B cell (primary cell): ENCODE measurements around the gene TASOR. TPM values are rescaled to one million over a fixed set of nuclear protein-coding genes. Genes with fewer than 3 reads are reported as not detected.

ENCODE experiments used
- ATAC-seq: fragments of 200-7000 bp; cut with Tn5 transposase; one replicate; pipeline ENCODE4 v1.10.0; 2021; ENCODE audit warnings: low read depth, mild to moderate bottlenecking, moderate number of reproducible peaks, moderate library complexity
- CTCF ChIA-PET: fragments of 350-600 bp; sonication (Branson Sonifier 250); formaldehyde crosslinking; loops from one replicate; lab custom pipeline; 2021; ENCODE audit warnings: antibody characterized with exemption, inconsistent platforms; lab: Charles Lee
- POLR2A ChIA-PET: fragments of 350-600 bp; sonication (Branson Sonifier 250); formaldehyde crosslinking; loops from one replicate; lab custom pipeline; 2021; ENCODE audit warnings: antibody characterized with exemption; lab: Charles Lee
- DNase-seq: peaks from one replicate; pipeline ENCODE4 v3.0.0; 2013
- H2AFZ ChIP-seq: 2 replicates; pipeline ENCODE4 v1.6.1; 2012; ENCODE audit warnings: mild to moderate bottlenecking, low read depth, low read length; ENCODE audit not compliant: insufficient read depth, poor library complexity, severe bottlenecking
- H3K27ac ChIP-seq, 2 donors: 1 replicate in 1 of 2; 2 replicates in 1 of 2; pipeline ENCODE4 v1.5.1; 2012 to 2013; ENCODE audit warnings: low read length in 2 of 2, mild to moderate bottlenecking in 2 of 2, moderate library complexity in 1 of 2
- H3K27me3 ChIP-seq, 4 experiments: fragments of 200-600 bp in 1 of 4; sonication (generic) in 1 of 4; replicated peaks in 1 of 4; 1 replicate in 2 of 4; 2 replicates in 2 of 4; pipeline versions ENCODE4 v1.6.1 to v1.7.0; 2013 to 2016; ENCODE audit warnings: low read length in 3 of 4, mild to moderate bottlenecking in 2 of 4, mixed read lengths in 1 of 4, moderate library complexity in 1 of 4; ENCODE audit not compliant: insufficient read depth in 4 of 4, control insufficient read depth in 3 of 4; ENCODE audit errors: control extremely low read depth in 1 of 4
- H3K36me3 ChIP-seq, 2 experiments: replicated peaks in 1 of 2; 1 replicate in 1 of 2; 2 replicates in 1 of 2; pipeline versions ENCODE4 v1.6.1 to v1.7.1; 2013; ENCODE audit warnings: low read length in 1 of 2; ENCODE audit not compliant: insufficient read depth in 2 of 2, control insufficient read depth in 1 of 2; ENCODE audit errors: control extremely low read depth in 1 of 2, extremely low read depth in 1 of 2
- H3K4me1 ChIP-seq, 2 donors: fragments of 200-600 bp in 1 of 2; sonication (generic) in 1 of 2; 1 replicate in 1 of 2; 2 replicates in 1 of 2; pipeline versions ENCODE4 v1.5.1 to v1.6.1; 2013 to 2017; ENCODE audit warnings: low read length in 2 of 2; ENCODE audit not compliant: control insufficient read depth in 2 of 2, insufficient read depth in 2 of 2
- H3K4me2 ChIP-seq: replicated peaks from 2 replicates; pipeline ENCODE3; 2012; ENCODE audit warnings: mild to moderate bottlenecking, low read depth, low read length; ENCODE audit not compliant: poor library complexity, severe bottlenecking
- H3K4me3 ChIP-seq, 5 experiments: fragments of 200-600 bp in 1 of 5; sonication (generic) in 1 of 5; 1 replicate in 3 of 5; 2 replicates in 2 of 5; pipeline versions ENCODE4 v1.5.1 to v1.7.0; 2011 to 2016; ENCODE audit warnings: low read length in 4 of 5, mild to moderate bottlenecking in 4 of 5, low read depth in 2 of 5, control low read depth in 1 of 5, moderate library complexity in 1 of 5; ENCODE audit not compliant: insufficient read depth in 1 of 5; ENCODE audit errors: control extremely low read depth in 1 of 5, extremely low read depth in 1 of 5
- H3K79me2 ChIP-seq: fragments of 200-600 bp; sonication (generic); one replicate; pipeline ENCODE4 v1.6.0; 2016; ENCODE audit warnings: low read length; ENCODE audit not compliant: control insufficient read depth, insufficient read depth
- H3K9ac ChIP-seq: fragments of 200-600 bp; sonication (generic); 2 replicates; pipeline ENCODE4 v1.6.1; 2017; ENCODE audit warnings: mild to moderate bottlenecking, low read length, moderate library complexity
- H3K9me3 ChIP-seq, 3 donors: one replicate each; pipeline versions ENCODE4 v1.6.1 to v1.7.1; 2013; ENCODE audit warnings: low read length in 2 of 3; ENCODE audit not compliant: control insufficient read depth in 2 of 3, insufficient read depth in 1 of 3; ENCODE audit errors: control extremely low read depth in 1 of 3
- H4K20me1 ChIP-seq: 2 replicates; pipeline ENCODE4 v1.6.0; 2012; ENCODE audit warnings: mild to moderate bottlenecking, low read length; ENCODE audit not compliant: insufficient read depth, control insufficient read depth, poor library complexity, severe bottlenecking
- H3K27ac Mint-ChIP-seq: one replicate; pipeline ENCODE4 v1.8.0; 2021; ENCODE audit warnings: mixed read lengths
- H3K27me3 Mint-ChIP-seq: one replicate; pipeline ENCODE4 v1.8.0; 2021; ENCODE audit warnings: mixed read lengths
- H3K4me1 Mint-ChIP-seq: one replicate; pipeline ENCODE4 v1.8.0; 2021; ENCODE audit warnings: mixed read lengths
- H3K4me3 Mint-ChIP-seq: one replicate; pipeline ENCODE4 v1.8.0; 2021; ENCODE audit warnings: mixed read lengths
- H3K9me3 Mint-ChIP-seq: one replicate; pipeline ENCODE4 v1.8.0; 2022; ENCODE audit warnings: mixed read lengths; ENCODE audit not compliant: insufficient read depth
- CTCF ChIP-seq: fragments of 200-600 bp; IDR thresholded peaks from one replicate; pipeline ENCODE4 v1.8.0; 2022; ENCODE audit warnings: antibody characterized with exemption, mild to moderate bottlenecking
- EZH2 ChIP-seq: IDR thresholded peaks from 2 replicates; pipeline ENCODE4 v1.6.1; 2012; ENCODE audit warnings: borderline replicate concordance, low read depth, mild to moderate bottlenecking, moderate library complexity, low read length; ENCODE audit not compliant: insufficient read depth, poor library complexity, severe bottlenecking
- WGBS: methylation state at CpG from one replicate; pipeline ENCODE4 v1.1.5; 2013; ENCODE audit warnings: missing lambda C conversion rate; ENCODE audit not compliant: insufficient coverage; 5-methylcytosine and 5-hydroxymethylcytosine counted together
- intact Hi-C: fragments of 100-400 bp; cut with micrococcal nuclease; formaldehyde crosslinking; loops from one replicate; pipeline ENCODE4 v1.10.0; 2022
- polyA plus RNA-seq: library from polyadenylated mRNA; depleted of rRNA; stranded (reverse); fragments of >200 nt; gene quantifications from 2 replicates; pipeline ENCODE4 v1.2.3, GENCODE V29; 2012
- total RNA-seq, 2 donors: library from RNA; stranded (reverse); fragments of 120-200 nt in 1 of 2; gene quantifications; 1 replicate in 1 of 2; 2 replicates in 1 of 2; pipeline versions ENCODE4 v1.2.3 to v1.2.4, GENCODE V29; 2013 to 2022

The TASOR gene
- total and polyA plus RNA-seq, 2 donors (not counting 1 experiment from before 2014, with no cell fraction given): 30.9 to 105 TPM

- H3K4me3 ChIP-seq: no peak overlapping the region
- H3K9ac ChIP-seq: no peak overlapping the region
- CTCF ChIA-PET: interaction anchor here (0.7 to 2.1 kb wide), 3 partner anchors 25 to 420 kb away, joined by 3 to 9 read pairs (median 3); no protein-coding TSS in a partner anchor
- no peaks in the 10 kb centered on the region for H3K9me3 Mint-ChIP-seq
- H3K27ac ChIP-seq: no peak overlapping the region
- peaks cover 70% of the 10 kb centered on the region for H3K79me2 ChIP-seq
- no peaks in the 10 kb centered on the region for H3K27me3 Mint-ChIP-seq
- H3K4me1 ChIP-seq: peaks cover 9 to 22% of the 10 kb centered on the region in 2 donors
- H4K20me1 ChIP-seq: peaks cover 12% of the 10 kb centered on the region
- no peaks in the 10 kb centered on the region for H3K27me3 ChIP-seq
- intact Hi-C loops: no loop called here
- TF ChIP-seq CTCF (no peak), EZH2 (no peak)
- POLR2A ChIA-PET: interaction anchor here (0.6 kb wide), 1 partner anchor 146 kb away, joined by 6 read pairs; no protein-coding TSS in a partner anchor
- H3K9me3 ChIP-seq: peaks cover 0 to 3% (median 0%) of the 10 kb centered on the region in 3 donors
- ATAC-seq: no peak
- no peak overlapping the region for H3K4me2 ChIP-seq
- DNase-seq: no peak
- H3K36me3 ChIP-seq: peaks cover 6 to 18% of the 10 kb centered on the region in 2 experiments
- WGBS: no CpG with 5 or more reads among the region's 1 CpG
- no peak overlapping the region for H3K4me3 Mint-ChIP-seq
- no peak overlapping the region for H3K27ac Mint-ChIP-seq
- peaks cover 48% of the 10 kb centered on the region for H3K4me1 Mint-ChIP-seq
- no peak overlapping the region for H2AFZ ChIP-seq
Observed at GRCh38 chr3:56677286-56677685, 5.8 kb downstream of the TASOR start.

- H4K20me1 ChIP-seq: peaks cover 12% of the 10 kb centered on the region
- H3K4me1 ChIP-seq: peaks cover 0 to 3% of the 10 kb centered on the region in 2 donors
- H3K4me1 Mint-ChIP-seq: peaks cover 22% of the 10 kb centered on the region
- H3K36me3 ChIP-seq: peaks cover 2 to 42% of the 10 kb centered on the region in 2 experiments
- ChIA-PET CTCF (no interaction called here), POLR2A (interaction anchor here (0.6 to 1.5 kb wide), 3 partner anchors 9 to 126 kb away, joined by 4 to 17 read pairs (median 8); partner anchors contain the start of gene TASOR)
- H3K4me3 Mint-ChIP-seq: no peak overlapping the region
- no peak for ATAC-seq
- H2AFZ ChIP-seq: no peak overlapping the region
- H3K9ac ChIP-seq: no peak overlapping the region
- peaks cover 45% of the 10 kb centered on the region for H3K79me2 ChIP-seq
- no peak overlapping the region for H3K27ac ChIP-seq
- no CpG with 5 or more reads among the region's 2 CpGs for WGBS
- H3K27me3 ChIP-seq: no peaks in the 10 kb centered on the region
- intact Hi-C loops: no loop called here
- H3K4me2 ChIP-seq: no peak overlapping the region
- no peaks in the 10 kb centered on the region for H3K9me3 Mint-ChIP-seq
- H3K27me3 Mint-ChIP-seq: no peaks in the 10 kb centered on the region
- no peak overlapping the region for H3K27ac Mint-ChIP-seq
- TF ChIP-seq CTCF: no peak
- no peak for TF ChIP-seq EZH2
- no peak for DNase-seq
- no peak overlapping the region for H3K4me3 ChIP-seq
- no peaks in the 10 kb centered on the region for H3K9me3 ChIP-seq
Observed at GRCh38 chr3:56673781-56674457, 9.1 kb downstream of the TASOR start.
